Fibroblast of lung (primary cell): ENCODE results near the gene XPO6.

ENCODE experiments used
- CTCF ChIP-seq, 2 donors: IDR thresholded peaks in 1 of 2; conservative IDR thresholded peaks in 1 of 2; 1 replicate in 1 of 2; 2 replicates in 1 of 2; pipeline ENCODE4 v1.5.1; 2011 to 2012; ENCODE audit warnings: low read length in 2 of 2, control low read depth in 1 of 2, inconsistent platforms in 1 of 2, low read depth in 1 of 2, mild to moderate bottlenecking in 1 of 2
- EZH2 ChIP-seq: IDR thresholded peaks from 2 replicates; pipeline ENCODE4 v1.5.1; 2012; ENCODE audit warnings: low read length, control low read depth, mild to moderate bottlenecking; ENCODE audit errors: missing control alignments

GRCh38 chr16:28217326-28217725 lies 5.6 kb upstream of the XPO6 start:
- no peak for TF ChIP-seq CTCF (conservative IDR thresholded peaks at IDR 0.05 in 1 of 2, IDR thresholded peaks at IDR 0.05 in 1 of 2; ENCODE audit: low read depth in 1 of 2, low read length in 2 of 2)
- no peak for TF ChIP-seq EZH2
